ENCODE data around the gene TCN2.
"Not testable (repeated sequence)": the region's sequence is repeated elsewhere in the genome, so short reads cannot be mapped to it uniquely, and the experiment has no call there.

Gene TCN2

DNA sequence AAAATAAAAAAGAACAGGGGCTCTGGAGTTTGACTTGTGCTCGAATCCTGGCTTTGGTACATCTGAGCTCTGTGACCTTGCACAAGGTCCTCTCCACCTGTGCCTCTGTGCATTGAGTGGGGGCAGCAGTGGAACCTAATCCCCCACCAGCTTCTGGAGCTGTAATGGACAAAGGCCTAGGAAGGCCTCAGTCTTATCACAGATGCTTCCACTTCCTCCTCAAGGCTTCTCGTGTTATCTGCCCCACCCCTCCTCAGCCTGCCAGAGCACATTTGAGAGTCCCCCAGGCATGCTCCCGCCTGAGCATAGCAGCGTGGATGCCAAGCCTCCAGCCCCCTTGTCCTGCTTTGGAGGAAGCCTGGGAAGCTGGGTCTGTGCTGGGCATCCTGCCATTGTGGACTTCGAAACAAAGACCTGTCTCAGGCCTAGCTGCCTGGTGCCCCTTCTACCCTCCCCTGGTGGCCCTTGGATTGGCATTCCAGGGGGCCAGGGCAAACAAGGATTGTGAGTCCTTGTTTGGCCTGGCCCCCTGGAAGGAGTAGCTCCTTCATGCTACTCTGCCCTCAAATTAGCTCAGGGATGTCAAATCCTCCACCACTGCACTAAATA lies 43.6 kb downstream of the TCN2 start:
- no peak for DNase-seq

- DNase-seq, result no peak
These were observed 45.9 kb downstream of the TCN2 start for GRCh38 chr22:30652852-30653251.

DNA sequence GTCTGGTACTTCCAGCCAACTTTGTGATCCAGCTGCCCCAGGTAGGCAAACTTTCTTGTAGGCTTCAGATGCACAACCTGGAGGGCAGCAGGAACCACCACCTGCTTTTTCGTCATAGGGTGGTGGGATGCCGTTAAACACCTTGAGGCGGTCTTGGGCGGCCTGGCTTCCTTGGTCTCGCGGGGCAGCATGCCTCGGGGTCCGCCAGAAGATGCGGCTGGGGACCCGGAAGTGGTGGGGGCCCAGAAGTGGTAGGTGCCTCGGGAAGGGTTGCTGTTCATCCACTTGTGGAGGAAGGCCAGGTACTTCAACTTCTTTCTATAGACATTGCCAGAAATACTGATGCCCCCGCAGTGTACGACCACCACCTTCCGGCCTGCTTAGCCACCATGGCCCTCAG lies 47.4 kb downstream of the TCN2 start:
- no peak for DNase-seq

GRCh38 chr22:30655532-30655931 lies 48.6 kb downstream of the TCN2 start:
- no peak for DNase-seq

DNA sequence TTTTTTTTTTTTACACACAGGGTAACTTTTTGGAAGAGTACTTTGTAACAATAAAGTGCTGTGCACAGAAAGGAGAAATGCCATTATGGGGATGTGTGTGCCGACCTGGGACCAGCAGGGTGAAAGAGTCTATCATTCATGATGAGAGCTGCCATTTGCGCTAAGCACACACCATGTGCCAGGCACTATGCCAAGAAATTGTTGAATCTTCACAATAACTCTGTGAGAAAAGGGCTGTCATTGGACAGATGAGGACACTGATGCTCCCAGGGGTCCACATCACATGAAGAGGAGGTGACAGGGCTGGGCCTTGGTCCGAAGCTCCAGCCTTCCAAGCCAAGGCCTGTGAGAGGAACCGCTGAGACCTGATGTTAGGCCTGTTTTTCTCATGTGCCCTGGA lies 55.1 kb downstream of the TCN2 start:
- no peak for DNase-seq

GRCh38 chr22:30664798-30665197 lies 57.8 kb downstream of the TCN2 start:
- DNase-seq, result no peak

DNA sequence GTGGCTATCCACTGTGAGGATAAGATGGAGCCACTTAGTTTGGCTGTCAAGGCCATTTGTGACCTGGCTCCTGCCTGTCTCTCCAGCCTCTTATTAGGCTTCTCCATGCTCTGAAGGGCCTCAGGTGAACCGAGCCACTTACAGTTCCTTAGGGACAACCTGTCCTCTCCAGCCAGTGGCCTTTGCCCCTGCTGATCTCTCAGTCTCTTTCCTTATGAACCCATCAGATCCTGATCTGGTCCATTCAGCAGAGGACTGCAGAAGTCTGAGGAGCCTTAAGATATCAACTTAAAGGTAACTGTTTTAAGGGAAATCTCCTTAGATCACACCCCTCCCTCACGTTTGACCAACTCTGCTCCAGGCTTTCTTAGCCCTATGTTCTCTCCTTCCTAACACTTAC lies 58.3 kb downstream of the TCN2 start:
- no peak for DNase-seq

DNA sequence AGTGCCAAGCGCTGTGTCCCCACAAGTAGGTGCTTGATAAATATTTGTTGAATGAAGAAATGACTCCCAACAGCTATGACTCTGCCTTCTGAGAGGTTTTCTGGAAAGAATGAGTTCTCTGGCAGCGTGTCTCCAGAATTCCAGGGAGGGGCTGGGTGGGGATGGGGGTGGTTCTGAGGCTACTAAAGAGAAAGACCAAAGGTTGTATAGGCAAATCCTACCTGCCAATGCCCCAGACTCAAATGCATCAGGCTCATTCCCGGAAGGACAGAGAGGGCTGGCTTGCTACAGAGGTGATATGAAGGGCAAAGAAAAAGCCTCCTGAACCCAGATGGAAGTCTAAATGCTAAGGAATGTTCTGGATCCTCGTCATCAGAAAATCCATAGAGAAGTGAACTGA lies 58.8 kb downstream of the TCN2 start:
- no peak for DNase-seq

GRCh38 chr22:30667107-30667493 lies 60.1 kb downstream of the TCN2 start:
- peak; percentile 13 for DNase-seq

DNA sequence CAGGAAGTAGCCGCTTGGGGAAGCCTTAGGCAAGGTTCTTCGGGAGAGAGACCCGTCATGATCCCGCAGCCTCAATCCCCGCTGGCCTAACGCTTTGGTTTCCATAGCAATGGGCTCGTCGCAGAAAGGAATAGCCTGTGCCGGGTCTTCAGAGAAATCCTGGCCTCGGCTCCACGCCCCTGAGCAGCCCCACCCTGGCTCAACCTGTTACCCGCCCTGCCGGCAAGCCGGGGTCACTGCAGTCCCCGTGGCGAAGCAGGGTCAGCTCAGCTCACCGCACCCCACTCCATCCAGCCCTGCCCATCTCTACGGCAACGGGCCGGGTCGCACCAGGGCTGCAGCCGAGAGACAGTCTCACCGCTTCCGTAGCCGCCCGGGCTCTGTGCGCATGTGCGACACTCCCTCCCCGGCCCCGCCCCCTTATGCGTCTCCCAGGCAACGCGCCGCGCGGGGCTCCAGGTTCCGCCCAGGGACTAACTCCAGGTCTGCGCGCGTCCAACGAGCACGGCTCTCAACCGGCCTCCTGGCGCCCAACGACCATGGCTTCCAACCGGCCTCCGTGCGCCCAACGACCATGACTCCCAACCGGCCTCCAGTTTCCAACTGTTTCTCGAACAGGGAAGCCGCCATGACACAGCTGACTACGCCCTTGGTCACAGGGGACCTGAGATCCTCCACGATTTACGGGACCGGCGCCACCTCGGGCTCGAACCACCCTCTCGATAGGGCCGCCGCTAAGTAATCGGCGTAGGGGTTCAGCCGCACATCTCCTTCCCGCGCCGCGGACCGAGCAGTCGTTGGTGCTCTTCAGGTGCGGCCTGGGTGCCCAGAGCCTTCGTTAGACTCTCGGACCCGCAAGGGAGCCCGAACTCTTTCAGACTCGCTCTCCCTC lies 60.8 kb downstream of the TCN2 start, which contains the start of gene DUSP18:
TSS of gene DUSP18 (minus strand) at position 382 of the 892 bp plus-strand sequence. CDS start 3,872 bp downstream, outside the sequence.
- peak; percentile 95 for DNase-seq

DNA sequence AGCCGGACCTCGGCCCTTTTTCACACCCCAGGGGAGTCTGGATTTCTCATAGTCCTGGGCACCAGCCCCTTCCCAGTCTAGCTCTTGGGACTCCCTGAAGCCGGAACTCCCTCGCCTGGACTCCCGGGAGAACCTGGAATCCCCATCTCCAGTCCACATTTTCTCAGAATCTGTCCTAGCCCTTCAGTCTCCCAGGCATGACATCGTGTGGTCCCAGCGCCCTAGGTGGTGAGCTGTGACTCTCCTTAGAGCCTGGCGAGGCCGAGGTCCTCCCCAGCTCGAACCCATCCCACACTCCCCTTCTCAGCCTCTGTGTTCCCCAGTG lies 61.4 kb downstream of the TCN2 start:
- no peak for DNase-seq

DNA sequence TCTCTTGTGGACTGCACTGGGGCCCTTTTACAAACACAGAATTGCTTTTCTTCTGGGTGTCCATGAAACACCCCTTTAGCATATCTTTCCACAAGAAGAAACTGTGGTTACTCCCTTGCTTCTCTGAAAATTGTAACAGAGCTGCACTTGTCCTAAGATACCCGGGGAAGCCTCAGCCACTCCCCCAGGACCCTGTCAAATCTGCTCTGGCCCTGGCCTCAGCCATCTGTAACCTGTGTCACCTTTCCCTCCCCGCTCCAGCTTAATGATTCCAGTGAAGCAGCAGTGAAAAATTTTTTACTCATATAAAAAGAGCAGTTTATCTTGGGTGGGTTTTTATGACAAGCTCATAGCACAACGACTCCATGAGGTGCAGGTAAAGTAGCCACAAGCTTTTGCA lies 64.1 kb downstream of the TCN2 start:
- DNase-seq, result no peak

DNA sequence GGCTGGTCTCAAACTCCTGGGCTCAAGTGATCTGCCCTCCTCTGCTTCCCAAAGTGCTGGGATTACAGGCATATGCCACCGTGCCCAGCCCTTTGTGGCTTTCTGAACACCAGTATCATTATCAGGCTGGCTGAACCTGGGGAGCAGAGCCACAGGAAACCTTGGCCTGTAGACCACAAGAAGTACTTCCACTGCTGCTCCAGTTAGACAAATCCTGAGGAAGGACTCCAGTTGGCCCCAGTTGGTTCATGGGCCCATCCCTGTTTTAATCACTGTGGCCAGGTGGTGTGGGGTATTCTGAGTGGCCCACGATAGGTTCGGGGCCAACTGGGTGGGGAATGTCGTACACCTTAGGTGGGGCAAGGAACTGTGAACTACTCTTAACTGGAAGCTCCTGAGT lies 66.2 kb downstream of the TCN2 start:
- DNase-seq, result no peak

DNA sequence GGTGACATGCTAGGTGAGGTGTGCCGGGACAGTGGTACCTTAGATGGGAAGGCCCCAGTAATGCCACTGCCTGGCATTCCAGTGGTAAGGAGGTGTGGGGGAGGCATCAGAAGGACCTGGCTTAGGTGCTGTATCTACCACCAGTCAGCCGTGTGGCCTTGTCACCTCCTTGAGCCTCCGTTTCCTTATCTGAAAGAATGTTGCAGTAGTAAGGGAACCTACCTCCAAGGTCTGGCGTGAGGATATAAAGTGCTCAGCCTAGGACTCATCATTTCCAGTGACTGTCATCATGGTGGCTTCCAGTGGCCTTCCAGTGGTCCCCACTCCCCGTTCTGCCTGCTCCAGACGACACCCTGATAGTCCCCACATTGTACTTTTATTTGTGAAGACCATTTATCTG lies 67.5 kb downstream of the TCN2 start:
- no peak for DNase-seq

DNA sequence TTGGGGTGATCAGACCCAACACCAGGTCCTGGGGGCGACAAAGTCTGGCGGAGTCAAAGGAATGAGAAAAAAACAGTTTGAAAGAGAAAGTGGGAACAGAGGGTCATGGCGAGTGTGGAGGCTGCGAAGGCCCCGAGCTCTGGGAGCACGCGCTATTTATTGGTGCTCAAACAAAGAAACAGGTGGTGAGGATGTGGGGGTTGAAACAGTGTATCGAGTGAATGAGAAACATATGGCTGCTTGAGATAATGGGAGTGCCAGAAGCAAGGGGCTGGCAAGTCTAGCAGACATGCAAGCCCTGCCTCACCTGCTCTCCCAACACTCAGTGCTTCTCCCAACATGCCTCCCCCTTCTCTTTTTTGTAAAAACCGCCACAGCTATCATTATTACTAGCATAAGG lies 68.5 kb downstream of the TCN2 start:
- no peak for DNase-seq

- DNase-seq, result not testable (repeated sequence)
These were observed 69.6 kb downstream of the TCN2 start for GRCh38 chr22:30676565-30676964.
